ENCODE results near the gene CRACDL.

Gene CRACDL

GRCh38 chr2:98823196-98824170 lies 112.5 kb downstream of the CRACDL start:
- H3K27ac Mint-ChIP-seq: peak overlapping the region; percentile 63 to 94
- no peak for DNase-seq

GRCh38 chr2:98822301-98823164 lies 113.5 kb downstream of the CRACDL start:
- peaks cover 9% of the 10 kb centered on the region for H3K4me1 Mint-ChIP-seq
- H3K27me3 Mint-ChIP-seq: peaks cover 5% of the 10 kb centered on the region
- DNase-seq (peak; percentile 71 to 73), ATAC-seq (peak; percentile 91)
- H3K4me3 Mint-ChIP-seq: peak overlapping the region; percentile 79 to 84
- H3K27ac Mint-ChIP-seq: peak overlapping the region; percentile 63 to 75
- no peaks in the 10 kb centered on the region for H3K9me3 Mint-ChIP-seq

More at GRCh38 chr2:98823196-98824170, 112.5 kb downstream of the CRACDL start:
- no peaks in the 10 kb centered on the region for H3K27me3 Mint-ChIP-seq
- no peaks in the 10 kb centered on the region for H3K9me3 Mint-ChIP-seq
- H3K4me1 Mint-ChIP-seq: peaks cover 18% of the 10 kb centered on the region
- ATAC-seq: peak; percentile 54
- peak overlapping the region; percentile 72 to 84 for H3K4me3 Mint-ChIP-seq

GRCh38 chr2:98821629-98822135 lies 114.3 kb downstream of the CRACDL start:
- no peaks in the 10 kb centered on the region for H3K9me3 Mint-ChIP-seq

GRCh38 chr2:98819231-98819766 lies 116.7 kb downstream of the CRACDL start:
- ATAC-seq: no peak
- Mint-ChIP-seq H3K27ac (no peak overlapping the region), H3K4me1 (peaks cover 8% of the 10 kb centered on the region), H3K9me3 (no peaks in the 10 kb centered on the region), H3K4me3 (no peak overlapping the region), H3K27me3 (peaks cover 7% of the 10 kb centered on the region)
- DNase-seq: no peak

More at GRCh38 chr2:98821629-98822135, 114.3 kb downstream of the CRACDL start:
- Mint-ChIP-seq H3K4me3 (no peak overlapping the region), H3K27ac (no peak overlapping the region), H3K27me3 (peaks cover 7% of the 10 kb centered on the region), H3K4me1 (peaks cover 8% of the 10 kb centered on the region)
- no peak for DNase-seq
- no peak for ATAC-seq

GRCh38 chr2:98818164-98818563 lies 117.9 kb downstream of the CRACDL start:
- peaks cover 7% of the 10 kb centered on the region for H3K27me3 Mint-ChIP-seq
- DNase-seq (no peak), ATAC-seq (no peak)
- no peak overlapping the region for H3K4me3 Mint-ChIP-seq
- no peaks in the 10 kb centered on the region for H3K9me3 Mint-ChIP-seq
- no peaks in the 10 kb centered on the region for H3K4me1 Mint-ChIP-seq
- no peak overlapping the region for H3K27ac Mint-ChIP-seq

- Mint-ChIP-seq H3K4me1 (no peaks in the 10 kb centered on the region), H3K27ac (no peak overlapping the region), H3K27me3 (peaks cover 7% of the 10 kb centered on the region), H3K4me3 (no peak overlapping the region), H3K9me3 (no peaks in the 10 kb centered on the region)
- ATAC-seq (no peak), DNase-seq (no peak)
Measured at GRCh38 chr2:98816281-98816680, 119.7 kb downstream of the CRACDL start.

- Mint-ChIP-seq H3K27ac (no peak overlapping the region), H3K9me3 (no peaks in the 10 kb centered on the region), H3K27me3 (peaks cover 7% of the 10 kb centered on the region), H3K4me1 (no peaks in the 10 kb centered on the region), H3K4me3 (no peak overlapping the region)
- DNase-seq (no peak), ATAC-seq (no peak)
Measured at GRCh38 chr2:98815795-98816194, 120.2 kb downstream of the CRACDL start.

GRCh38 chr2:98811766-98812165 lies 124.3 kb downstream of the CRACDL start:
- ATAC-seq (no peak), DNase-seq (no peak)
- no peak overlapping the region for H3K27ac Mint-ChIP-seq
- H3K9me3 Mint-ChIP-seq: no peaks in the 10 kb centered on the region
- no peaks in the 10 kb centered on the region for H3K27me3 Mint-ChIP-seq
- peaks cover 17% of the 10 kb centered on the region for H3K4me1 Mint-ChIP-seq
- H3K4me3 Mint-ChIP-seq: no peak overlapping the region

- Mint-ChIP-seq H3K27me3 (no peaks in the 10 kb centered on the region), H3K27ac (no peak overlapping the region)
Measured at GRCh38 chr2:98810588-98810928, 125.5 kb downstream of the CRACDL start.

GRCh38 chr2:98809878-98810587 lies 126.0 kb downstream of the CRACDL start:
- H3K4me3 Mint-ChIP-seq: no peak overlapping the region
- no peaks in the 10 kb centered on the region for H3K27me3 Mint-ChIP-seq
- no peak overlapping the region for H3K27ac Mint-ChIP-seq
- no peaks in the 10 kb centered on the region for H3K9me3 Mint-ChIP-seq
- DNase-seq: no peak
- H3K4me1 Mint-ChIP-seq: peaks cover 17% of the 10 kb centered on the region
- ATAC-seq: no peak

More at GRCh38 chr2:98810588-98810928, 125.5 kb downstream of the CRACDL start:
- no peak for DNase-seq
- no peaks in the 10 kb centered on the region for H3K9me3 Mint-ChIP-seq
- H3K4me3 Mint-ChIP-seq: no peak overlapping the region
- ATAC-seq: no peak
- H3K4me1 Mint-ChIP-seq: peaks cover 17% of the 10 kb centered on the region

GRCh38 chr2:98809116-98809515 lies 126.9 kb downstream of the CRACDL start:
- ATAC-seq (no peak), DNase-seq (no peak)
- Mint-ChIP-seq H3K9me3 (no peaks in the 10 kb centered on the region), H3K27ac (peak overlapping the region in 1 of 2 donors; percentile 81), H3K4me1 (peaks cover 17% of the 10 kb centered on the region), H3K4me3 (no peak overlapping the region), H3K27me3 (no peaks in the 10 kb centered on the region)

- DNase-seq (no peak), ATAC-seq (no peak)
- H3K4me1 Mint-ChIP-seq: peaks cover 17% of the 10 kb centered on the region
- H3K27ac Mint-ChIP-seq: no peak overlapping the region
- H3K27me3 Mint-ChIP-seq: no peaks in the 10 kb centered on the region
- H3K9me3 Mint-ChIP-seq: no peaks in the 10 kb centered on the region
- no peak overlapping the region for H3K4me3 Mint-ChIP-seq
Measured at GRCh38 chr2:98808546-98808945, 127.5 kb downstream of the CRACDL start.

GRCh38 chr2:98807929-98808328 lies 128.1 kb downstream of the CRACDL start:
- Mint-ChIP-seq H3K4me1 (peaks cover 17% of the 10 kb centered on the region), H3K4me3 (no peak overlapping the region), H3K27me3 (no peaks in the 10 kb centered on the region), H3K27ac (no peak overlapping the region), H3K9me3 (no peaks in the 10 kb centered on the region)
- ATAC-seq: no peak
- DNase-seq: no peak

GRCh38 chr2:98807221-98807620 lies 128.8 kb downstream of the CRACDL start:
- H3K9me3 Mint-ChIP-seq: no peaks in the 10 kb centered on the region
- peaks cover 17% of the 10 kb centered on the region for H3K4me1 Mint-ChIP-seq
- ATAC-seq: peak; percentile 89
- no peak overlapping the region for H3K4me3 Mint-ChIP-seq
- H3K27me3 Mint-ChIP-seq: no peaks in the 10 kb centered on the region
- no peak overlapping the region for H3K27ac Mint-ChIP-seq
- peak in 1 of 2 donors; percentile 22 for DNase-seq

GRCh38 chr2:98806236-98806697 lies 129.8 kb downstream of the CRACDL start:
- Mint-ChIP-seq H3K27ac (no peak overlapping the region), H3K4me3 (no peak overlapping the region), H3K9me3 (no peaks in the 10 kb centered on the region), H3K4me1 (peaks cover 25% of the 10 kb centered on the region), H3K27me3 (no peaks in the 10 kb centered on the region)
- no peak for ATAC-seq
- no peak for DNase-seq

Measured in stimulated activated naive CD8-positive, alpha-beta T cell treated with anti-CD3 and anti-CD28 coated beads, Interleukin-15, amount 100 ng/mL, for 72 hours (primary cell).